HG03039 (cell line): Measurements from ENCODE around the gene BCOR.

Experiments
- ATAC-seq: cut with Tn5 transposase; IDR thresholded peaks from one replicate; pipeline ENCODE4 v1.9.1; 2021; ENCODE audit warnings: mild to moderate bottlenecking, moderate library complexity; ENCODE audit not compliant: unreplicated experiment

Gene BCOR

DNA sequence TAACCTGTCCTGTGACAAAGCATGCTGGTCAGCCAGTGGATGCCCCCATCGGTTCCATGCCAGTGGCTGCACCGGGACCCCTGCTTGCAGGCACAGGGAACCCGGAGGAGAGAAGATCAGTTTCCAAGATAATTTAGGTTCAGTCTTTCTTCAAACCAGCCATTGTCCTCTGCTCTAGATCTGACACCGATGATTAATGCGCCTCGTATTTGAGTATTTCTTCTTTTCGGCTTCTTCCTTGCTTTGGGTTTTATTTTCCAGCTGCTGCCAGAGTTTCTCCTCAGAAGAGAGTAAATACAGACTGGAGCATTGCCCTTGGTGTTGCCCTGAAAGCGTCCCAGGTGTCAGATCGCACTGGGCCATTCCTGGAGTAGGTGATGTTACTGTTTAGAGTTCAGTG, 19.2 kb upstream of the BCOR start:
- no peak for ATAC-seq

DNA sequence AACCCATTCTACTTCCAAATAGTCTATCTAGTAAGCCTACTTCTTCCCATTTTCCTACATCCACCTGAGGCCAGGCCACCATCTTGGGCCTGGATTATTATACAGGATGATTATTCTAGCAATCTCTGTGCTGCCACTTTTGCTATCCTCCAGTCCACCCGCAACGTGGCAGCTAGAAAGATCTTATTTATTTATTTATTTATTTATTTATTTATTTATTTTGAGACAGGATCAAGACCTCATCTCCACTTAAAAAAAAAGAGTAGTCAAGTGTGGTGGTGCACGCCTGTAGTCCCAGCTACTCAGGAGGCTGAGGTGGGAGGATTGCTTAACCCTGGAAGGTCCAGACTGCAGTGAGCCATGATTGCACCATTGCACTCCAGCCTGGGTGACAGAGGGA, 15.2 kb upstream of the BCOR start:
- no peak for ATAC-seq

DNA sequence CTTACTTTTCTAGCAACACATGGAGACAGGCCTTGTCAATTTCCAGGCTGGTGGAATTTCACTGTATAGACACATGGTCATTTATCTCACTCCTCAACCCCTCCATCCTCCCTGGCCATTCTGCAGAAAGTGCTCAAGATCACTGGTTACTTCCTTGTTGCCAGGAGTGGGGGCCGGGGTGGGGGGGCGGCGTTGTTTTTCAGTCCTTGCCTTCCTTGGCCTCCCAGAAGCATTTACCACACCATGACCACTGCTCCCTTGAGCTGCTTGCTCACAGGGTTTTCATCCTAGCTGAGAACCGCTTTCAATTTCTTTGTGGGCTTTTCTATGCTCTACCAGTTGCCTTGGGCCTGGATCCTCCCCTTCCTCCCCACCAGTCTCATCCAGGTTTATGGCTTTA, 14.1 kb upstream of the BCOR start:
- ATAC-seq: no peak

DNA sequence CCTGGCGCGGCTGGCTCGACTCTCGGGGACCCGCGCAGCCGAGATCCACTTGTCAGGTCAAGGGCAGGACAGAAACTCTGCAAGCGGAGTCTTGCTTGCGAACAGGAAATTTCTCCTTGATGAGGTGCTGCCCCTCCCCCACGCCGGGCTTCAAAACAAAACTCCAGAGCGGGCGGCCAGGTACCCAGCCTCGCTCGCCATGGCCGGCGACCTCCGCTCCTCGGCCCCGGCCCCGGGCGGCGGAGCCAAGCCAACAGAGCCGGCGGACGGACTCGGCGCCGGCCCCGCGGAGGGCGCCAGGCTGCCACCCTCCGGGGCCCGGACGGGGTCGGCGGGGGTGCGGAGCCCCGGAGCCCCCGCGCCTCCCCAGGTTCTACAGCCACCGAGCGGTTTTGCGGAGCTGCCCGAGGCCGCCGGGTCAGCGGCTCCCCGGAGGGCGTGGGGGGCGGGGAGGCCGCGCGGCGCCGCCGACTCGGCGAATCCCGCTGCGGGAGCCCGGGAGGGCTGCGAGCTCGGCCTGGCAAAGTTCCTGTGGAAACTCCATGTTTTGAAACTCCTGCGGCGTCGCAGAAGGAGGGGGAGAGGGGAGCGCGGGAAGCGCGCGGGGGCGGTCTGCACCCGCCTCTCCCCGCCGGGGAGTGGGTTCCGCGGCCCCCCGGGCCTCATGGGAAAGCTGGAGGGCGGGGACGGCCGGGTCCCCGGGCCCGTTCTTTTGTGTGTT, 11.7 kb upstream of the BCOR start:
- no peak for ATAC-seq

DNA sequence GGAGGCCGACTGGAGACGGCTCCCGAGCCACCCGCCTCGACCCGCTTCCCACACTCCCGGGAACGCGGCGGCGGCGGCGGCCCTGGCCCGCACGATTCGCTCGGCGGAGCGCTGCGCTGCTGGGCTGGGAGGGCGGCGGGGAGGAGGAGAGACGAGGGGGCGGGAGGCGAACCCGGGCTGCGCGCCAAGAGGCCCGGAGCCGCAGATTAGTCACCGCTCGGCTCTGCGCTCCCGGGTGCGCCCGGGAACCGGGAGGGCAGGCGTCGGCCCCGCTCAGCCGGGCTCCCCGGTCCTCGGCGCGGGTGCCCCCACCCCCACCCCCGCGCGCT, 11.2 kb upstream of the BCOR start:
- ATAC-seq: no peak

DNA sequence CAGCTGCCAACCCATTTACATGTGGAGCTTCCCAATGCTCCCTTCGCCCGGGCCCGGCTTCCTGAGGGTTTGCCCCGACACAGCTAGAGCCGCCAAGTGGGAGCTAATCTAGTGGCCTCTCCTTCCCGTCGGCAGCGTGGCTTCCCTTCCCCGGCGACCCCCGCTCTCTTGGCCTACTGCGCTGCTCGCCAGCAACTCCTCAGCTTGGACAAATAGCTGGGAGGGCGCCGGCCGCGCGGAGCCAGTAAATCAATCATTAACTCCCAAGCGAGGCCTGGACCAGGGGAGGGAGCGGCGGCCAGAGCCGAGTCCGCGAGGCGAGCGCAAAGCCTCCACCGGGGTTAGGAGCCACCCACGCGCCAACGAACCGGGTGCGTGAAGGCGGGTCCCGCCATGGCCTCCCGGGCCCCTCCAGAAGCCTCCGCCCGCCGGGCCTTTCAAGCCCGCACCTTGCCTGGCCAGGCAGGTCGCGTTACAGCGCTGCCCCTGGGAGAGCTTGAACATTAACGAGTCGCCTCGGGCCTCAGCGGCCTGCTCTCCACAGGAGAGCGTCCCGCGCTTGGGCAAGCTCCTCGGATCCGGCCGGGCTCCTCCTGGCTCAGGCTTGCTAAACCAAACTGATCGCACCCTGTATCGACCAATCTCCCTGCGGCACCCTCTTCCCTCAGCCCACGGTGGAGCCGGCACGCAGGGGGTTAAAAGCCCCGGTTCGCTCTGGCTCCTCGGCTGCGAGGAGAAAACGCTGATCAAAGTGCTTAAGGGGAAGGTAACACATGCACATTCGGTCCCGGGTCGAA, 10.6 kb upstream of the BCOR start:
- no peak for ATAC-seq

DNA sequence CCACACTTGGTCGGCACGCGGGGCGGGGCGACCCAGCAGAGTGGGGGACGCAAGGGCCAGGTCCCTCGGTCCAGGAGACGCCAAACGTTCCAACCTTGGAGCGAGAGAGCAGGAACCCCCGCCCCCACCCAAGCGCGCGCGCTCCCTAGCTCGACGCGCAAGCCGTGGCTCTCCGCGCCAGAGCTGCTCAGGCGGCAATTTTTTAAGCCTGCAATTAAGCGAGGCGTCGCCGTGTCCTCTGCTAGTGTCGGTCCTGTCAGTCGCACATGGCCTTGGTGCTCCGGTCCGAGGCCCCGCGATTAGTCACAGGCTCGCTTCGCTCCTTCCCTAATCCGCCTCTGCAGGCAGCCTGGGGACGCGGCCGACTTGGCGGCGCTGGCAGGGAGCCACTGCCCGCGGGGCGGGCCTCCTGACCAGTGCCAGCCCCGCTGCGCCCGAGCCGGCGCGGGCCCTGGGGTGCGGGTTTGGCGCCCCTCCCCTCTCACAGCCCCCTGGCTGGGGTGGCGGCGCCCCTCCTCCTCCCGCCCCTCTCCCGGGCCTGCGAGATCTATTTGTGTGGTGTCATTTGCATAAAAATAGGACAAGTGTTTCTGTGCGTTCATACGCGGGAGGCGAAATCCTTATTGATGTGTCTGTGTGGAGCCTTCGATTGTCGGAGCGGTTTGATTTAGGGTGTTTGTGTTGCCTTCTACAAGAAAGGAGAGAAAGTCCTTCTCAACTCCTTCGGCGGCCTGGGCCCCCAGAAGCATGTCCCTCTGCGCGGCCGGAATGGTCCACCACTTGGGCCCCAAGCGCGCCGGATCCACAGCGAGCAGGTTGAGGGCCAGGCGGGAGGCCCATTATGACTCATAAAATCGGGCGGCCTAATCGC, 9.8 kb upstream of the BCOR start:
- ATAC-seq: no peak

DNA sequence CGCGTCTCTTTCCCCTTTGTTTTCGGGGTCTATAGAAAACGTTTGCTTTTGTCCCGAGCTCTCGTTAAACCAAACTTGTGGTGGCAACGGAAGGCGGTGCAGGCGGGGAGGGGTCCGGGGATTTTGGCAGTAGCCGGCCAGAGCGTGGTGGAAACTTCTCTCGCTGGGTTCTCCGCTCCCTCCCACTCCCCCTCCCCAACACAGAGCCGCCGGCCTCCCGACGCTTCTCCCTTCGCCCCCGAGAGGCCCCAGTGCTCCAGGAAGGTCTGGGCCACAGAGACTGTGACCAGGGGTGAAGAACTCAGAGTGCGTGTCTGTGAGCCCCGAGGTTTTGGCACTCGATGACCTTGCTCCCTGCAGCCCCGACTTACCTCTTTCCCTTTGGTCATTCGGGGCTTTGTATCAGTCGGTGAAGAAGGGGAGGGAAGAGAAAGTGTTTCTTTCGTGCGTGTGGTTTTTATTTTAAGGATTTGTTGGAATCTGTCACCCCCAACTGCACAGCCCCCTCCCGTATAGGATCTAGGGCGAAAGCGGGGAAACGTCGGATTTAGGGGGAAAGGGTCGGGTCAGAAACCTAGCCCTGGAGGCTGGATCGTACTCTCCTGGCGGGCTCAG, 9.0 kb upstream of the BCOR start:
- no peak for ATAC-seq

DNA sequence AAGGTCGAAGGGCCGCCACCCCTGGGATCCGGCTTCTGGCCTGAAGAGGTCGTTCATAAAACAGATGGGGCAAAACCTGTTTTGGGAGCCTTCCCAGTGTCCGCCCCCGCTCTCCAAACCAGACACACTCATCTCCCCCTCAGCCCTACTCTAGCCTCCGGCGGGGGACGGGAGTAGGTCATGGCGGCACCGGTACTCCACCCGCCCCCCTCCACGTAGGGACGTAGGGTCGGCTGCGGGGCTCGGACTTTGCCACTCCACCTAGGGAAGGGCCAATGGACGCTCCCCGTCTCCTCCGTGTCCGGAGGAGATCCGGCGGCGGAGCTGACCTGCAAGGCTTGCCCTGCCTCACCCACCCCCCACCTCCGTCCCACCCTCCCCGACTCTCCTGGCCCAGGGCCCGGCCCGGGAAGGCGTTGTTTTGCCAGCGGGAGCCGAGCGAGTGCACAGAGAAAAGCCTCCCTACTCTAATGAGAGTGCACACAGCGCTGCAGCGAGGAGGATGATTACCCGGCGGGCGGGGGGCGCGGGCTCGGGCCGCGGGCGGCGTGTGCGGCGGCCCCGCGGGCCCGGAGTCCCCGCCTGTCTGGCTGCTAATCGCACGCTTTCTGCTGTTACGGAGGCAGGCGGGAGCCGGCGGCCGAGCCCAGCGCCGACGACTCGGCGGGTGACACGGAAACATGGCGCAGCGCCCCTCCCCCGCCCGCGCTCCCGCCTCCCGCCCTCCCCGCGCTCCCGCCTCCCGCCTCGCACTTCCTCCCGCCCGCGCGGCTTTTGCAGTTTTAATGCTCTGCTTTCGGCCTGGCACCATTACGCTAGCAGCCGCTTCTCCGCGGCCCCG, 8.3 kb upstream of the BCOR start:
- no peak for ATAC-seq

DNA sequence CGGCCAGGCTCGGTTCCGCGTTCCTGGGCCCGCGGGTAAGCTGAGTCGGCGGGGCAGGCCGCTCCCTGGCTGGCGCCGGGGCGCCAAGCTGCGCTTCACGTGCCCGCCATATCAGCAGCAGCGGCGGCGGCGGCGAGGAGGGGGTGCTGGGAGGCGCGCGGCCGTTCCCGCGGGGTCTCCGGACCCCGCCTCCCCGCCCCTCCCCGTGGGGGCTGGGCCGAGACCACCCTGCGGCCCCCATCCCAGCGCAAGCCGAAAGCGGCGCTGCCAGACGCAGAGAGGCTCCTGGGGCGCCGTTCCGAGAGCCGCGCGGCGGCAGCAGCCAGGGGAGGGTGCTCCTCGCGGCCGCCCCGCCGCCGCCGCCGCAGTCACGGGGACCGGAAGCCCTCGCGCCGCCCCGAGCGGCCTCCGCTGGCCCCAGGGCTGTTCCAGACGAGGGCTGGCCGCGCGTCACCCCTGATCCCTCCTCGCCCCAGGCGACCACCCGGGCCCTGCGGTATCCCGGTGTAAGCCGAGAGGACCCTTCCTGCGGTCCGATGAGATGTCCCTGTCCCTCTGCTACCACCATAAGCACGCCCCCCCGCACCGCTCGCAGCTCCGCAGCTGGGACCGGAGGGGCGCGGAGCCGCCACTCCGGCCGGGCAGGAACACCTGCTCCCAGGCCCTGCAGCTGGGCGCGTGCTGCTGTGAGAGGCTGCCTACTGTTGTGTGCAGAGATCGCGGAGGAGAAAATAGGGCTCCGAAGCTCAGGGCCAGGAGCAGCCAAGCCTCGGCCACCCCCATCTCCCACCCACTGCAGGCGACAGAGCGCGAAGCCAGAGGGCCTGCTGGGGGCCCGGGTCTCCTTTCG, 7.5 kb upstream of the BCOR start:
- no peak for ATAC-seq

DNA sequence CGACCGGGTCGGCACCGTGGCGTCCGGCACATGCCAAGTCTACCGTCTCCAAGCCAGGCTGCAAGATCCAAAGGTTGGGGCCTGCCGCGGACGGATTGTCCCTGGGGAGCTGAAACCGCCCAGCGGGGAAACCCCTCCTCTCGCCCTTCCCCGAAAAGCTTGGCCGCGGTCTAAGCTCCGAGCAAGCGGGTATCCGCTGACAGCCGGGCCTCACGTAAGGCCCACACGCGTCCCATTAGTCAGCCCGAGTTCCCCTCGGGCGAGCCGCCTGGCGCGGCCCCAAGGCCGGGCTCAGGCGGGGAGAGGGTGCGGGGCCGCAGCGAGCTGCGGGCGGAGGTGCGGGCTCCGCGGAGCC, 6.8 kb upstream of the BCOR start:
- no peak for ATAC-seq

DNA sequence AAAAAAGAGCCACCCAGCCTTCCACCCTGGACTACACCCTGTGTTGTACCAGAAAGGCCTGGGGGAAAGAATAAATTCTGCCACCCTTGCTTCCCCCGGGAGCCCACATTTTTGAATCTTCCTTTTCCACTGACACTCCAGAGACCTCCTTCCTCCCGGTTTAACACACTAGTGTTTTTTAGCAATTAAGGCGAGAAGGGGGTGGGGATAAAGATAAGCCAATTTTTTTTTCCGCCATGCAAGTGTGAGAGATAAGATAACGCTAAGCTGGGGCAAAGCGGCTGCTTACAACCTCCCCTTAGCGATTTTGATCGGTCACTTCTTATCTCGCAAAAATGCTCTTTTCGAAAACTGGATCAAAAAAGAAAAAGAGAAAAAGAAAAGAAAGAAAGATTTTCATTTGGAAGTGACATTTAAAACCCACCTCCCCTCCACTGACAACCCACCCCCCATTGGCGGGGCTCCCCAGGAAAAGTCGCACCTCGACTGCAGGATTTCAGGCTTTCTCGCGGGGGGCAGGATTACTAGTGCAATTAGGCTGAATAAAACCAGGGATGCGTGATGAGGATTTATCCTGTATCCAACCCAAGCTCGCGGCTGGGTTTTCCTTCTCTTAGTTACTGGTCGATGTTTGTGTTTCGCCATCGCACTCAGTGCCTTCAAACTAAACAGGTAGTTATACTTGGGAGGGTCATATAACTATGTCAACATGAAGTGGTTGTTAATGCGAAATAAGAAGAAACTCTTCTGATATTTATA, 6.0 kb upstream of the BCOR start:
- no peak for ATAC-seq

DNA sequence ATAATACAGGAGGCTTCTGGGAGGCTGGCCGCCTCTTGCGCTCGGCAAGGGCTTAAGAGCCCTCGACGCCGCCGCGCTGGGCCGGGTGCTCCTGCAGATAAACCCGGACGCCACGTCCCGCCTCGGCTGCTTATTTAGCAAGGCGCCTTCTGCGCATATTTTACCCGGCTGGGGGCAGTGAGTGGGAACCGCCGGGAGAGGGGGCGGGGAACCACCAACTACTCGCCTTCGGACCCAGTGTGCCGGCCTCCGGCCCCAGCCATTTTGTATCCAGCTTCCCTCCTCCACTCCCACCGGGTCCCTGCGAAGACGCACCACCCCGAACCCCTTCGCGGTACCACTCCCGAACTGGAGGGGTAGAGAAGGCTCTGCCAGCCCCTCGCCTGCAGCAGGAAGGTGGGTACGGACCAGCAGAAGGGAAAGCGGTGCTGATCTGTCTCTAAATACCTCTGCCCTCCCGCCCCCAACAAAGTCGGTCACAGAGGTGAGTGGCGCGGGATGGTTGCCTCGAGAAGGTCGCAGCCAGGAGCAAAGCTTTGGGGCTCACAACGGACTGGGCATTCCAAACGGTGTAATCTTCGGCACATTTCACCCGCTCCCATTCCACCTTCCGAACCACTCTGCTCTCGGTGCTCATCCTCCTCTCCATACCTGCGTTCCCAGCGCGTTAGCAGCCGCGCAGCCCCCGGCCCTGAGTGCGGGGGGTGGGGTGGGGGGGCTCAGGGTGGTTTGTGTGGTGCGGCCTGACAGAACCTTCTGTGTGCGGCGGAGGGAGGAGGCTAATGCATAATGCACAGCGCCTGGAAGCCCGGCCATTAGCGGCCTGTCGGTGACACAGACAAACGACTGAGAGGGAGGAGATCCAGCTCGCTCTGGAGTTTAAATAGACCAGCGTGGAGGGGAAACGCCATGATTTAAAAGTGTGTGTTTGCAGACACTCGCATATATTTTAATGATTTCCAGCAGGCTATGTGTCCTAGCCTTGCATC, 4.9 kb upstream of the BCOR start:
- no peak for ATAC-seq

DNA sequence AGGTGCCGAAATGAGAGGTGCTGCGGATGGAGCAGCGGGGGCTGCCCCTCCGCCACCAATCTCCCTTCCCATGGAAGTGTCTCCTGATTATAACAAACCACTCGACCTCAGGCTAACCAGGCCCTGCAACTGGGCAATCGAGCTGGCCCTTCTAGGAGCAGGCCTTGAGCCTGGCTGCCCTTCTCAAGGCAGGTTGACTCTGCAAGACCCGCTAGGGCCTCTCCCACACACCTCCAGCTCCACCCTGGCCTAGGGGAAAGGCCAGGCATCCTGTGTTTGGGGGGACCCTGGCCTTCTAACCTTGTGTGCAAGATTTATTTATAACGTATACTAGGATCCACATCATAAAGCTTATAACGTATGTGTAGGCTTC, 3.7 kb upstream of the BCOR start:
- no peak for ATAC-seq

DNA sequence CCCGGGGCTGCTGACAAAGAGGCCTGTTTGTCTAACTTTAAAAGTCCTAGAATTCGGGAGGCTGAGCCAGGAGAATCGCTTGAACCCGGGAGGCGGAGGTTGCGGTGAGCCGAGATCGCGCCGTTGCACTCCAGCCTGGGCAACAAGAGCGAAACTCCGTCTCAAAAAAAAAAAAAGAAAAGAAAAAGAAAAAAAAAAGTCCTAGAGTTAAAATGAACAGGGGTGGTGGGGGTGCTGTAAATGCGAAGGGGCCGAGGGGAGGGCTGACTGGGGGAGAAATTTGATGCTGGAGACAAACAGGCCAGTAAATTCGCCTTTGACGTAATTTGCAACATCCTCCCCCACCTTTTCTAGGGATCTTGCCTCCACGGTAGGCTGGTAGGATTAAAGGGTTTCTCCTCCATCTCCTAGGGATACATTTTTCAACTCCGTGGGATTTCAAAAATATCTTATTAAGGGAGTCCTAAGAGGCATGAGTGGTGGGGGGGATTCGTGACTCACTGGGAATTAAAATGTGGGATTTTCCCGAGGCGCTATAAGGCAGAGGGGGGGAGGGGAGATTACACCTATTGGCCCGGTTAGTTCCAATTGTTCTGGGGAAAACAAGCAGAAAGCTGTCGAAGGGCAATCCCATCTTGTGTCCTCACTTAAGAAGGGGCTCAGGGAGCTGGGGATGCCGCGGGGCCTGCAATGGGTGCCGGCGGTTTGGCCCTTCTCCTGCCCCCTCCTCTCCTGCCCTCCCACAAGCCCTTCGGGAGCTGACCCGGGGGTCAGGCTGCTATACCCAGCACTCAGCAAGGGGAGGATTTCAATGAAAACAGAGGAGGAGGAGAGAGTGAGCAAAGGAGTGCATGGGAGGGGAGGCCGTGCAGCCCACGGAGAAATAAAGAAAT, 3.0 kb upstream of the BCOR start:
- no peak for ATAC-seq

DNA sequence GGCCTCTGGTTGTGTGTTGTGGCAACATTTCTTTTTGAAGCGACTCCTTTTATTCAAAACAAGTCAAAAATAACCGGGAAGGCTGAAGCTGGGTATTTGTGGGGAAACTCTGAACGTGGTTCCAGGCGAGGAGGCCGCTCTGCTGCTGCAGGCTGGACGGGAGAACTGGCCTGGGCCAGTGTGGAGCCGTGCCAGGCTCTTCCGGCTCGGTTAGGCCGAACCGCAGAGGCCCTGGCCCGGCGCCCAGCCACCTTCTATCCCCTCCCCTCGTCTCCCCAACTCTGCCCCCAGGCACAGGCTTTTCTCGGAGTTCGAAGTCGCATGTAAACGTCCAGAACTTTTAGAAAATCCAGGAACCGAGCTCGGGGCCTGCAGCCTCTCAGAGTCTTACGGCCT, 2.4 kb upstream of the BCOR start:
- no peak for ATAC-seq
